Measurements from ENCODE around the gene ANKLE2. TPM values are rescaled to one million over a fixed set of nuclear protein-coding genes. Genes with fewer than 3 reads are reported as not detected.

ANKLE2 gene
- total and polyA plus RNA-seq, 4 donors, result 8.4 to 24.1 (median 15.4) TPM

DNA sequence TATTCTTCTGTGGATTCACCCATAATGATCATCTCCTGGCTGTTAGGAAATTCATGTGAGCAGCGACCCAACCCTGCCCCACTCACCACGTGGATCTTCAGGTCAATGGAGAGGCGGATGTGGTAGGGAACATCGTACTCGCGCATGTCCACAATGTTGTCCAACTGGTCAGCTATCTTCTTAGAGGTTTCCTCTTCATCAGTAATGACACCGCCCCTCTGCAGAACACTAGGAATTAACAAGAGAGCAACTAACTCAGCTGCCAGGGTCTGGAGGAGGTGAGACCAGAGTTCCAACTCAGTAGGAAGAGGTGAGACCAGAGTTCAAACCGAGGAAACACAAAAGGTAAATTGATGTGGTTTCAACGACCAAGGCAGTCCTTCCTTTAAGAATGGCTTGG is 84.1 kb downstream of the ANKLE2 start:
- Histone ChIP-seq H3K9ac (ENCODE audit: low read depth in 1 of 2, low read length in 2 of 2) (no peak overlapping the region), H3K36me3 (ENCODE audit: control insufficient read depth in 4 of 4, insufficient read depth in 3 of 4, low read depth in 1 of 4, low read length in 3 of 4) (peaks cover 3 to 34% (median 28%) of the 10 kb centered on the region in 4 donors), H3K9me3 (ENCODE audit: control insufficient read depth in 4 of 4, low read length in 3 of 4) (no peaks in the 10 kb centered on the region), H3K4me3 (ENCODE audit: low read depth in 1 of 3, low read length in 3 of 3) (no peak overlapping the region), H3K4me1 (ENCODE audit: control insufficient read depth in 4 of 4, insufficient read depth in 4 of 4, low read length in 3 of 4) (peaks cover 6 to 18% (median 12%) of the 10 kb centered on the region in 4 donors), H3K27ac (ENCODE audit: low read depth in 1 of 2, low read length in 2 of 2) (no peak overlapping the region), H3K27me3 (ENCODE audit: control insufficient read depth in 4 of 4, insufficient read depth in 4 of 4, low read length in 3 of 4) (no peaks in the 10 kb centered on the region)
- WGBS, result 89% methylated on average over 9 of the region's 9 CpGs
- TF ChIP-seq, protein P1, sequence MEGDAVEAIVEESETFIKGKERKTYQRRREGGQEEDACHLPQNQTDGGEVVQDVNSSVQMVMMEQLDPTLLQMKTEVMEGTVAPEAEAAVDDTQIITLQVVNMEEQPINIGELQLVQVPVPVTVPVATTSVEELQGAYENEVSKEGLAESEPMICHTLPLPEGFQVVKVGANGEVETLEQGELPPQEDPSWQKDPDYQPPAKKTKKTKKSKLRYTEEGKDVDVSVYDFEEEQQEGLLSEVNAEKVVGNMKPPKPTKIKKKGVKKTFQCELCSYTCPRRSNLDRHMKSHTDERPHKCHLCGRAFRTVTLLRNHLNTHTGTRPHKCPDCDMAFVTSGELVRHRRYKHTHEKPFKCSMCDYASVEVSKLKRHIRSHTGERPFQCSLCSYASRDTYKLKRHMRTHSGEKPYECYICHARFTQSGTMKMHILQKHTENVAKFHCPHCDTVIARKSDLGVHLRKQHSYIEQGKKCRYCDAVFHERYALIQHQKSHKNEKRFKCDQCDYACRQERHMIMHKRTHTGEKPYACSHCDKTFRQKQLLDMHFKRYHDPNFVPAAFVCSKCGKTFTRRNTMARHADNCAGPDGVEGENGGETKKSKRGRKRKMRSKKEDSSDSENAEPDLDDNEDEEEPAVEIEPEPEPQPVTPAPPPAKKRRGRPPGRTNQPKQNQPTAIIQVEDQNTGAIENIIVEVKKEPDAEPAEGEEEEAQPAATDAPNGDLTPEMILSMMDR (IDR thresholded peaks at IDR 0.05; ENCODE audit: low read depth, low read length, missing input control), result no peak
- DNase-seq (ENCODE audit: low spot score), result no peak

DNA sequence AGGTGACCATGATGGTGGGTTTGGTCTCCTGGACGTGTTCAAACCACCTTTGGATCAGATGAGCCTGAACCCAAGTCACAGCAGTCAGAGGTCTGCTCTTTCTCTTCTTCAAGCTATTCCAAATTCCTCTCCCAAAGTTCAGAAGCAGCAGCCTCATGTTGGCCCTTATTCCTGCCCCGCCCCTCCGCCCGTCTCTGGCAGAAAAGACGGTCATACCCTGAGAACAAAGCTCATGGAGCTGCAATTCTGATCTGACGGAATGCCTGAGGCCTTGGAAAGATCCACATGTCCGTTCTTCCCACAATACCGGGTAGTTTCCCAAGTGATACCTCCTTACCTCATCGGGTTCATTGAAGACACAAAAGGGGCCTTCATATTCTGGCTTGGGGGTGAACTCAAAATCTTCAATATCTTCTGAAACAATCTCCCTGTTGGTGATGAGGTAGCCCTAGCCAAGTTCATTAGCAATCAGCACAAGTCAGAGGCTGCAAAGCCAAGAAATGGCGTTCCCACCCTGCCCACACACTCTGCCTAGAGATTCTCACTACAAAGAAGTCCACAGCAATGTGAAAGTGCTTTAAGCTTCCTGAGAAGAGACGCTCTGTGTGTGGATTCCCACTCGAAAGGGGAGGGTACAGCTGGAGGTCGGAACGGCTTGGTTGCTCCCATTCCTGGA is 85.7 kb downstream of the ANKLE2 start:
- no peak for DNase-seq (ENCODE audit: low spot score)
- no peak for TF ChIP-seq FOXA2 (IDR thresholded peaks at IDR 0.05)
- TF ChIP-seq RXRA (IDR thresholded peaks at IDR 0.05), result no peak
- TF ChIP-seq SP1 (IDR thresholded peaks at IDR 0.05), result no peak
- TF ChIP-seq, protein P2, sequence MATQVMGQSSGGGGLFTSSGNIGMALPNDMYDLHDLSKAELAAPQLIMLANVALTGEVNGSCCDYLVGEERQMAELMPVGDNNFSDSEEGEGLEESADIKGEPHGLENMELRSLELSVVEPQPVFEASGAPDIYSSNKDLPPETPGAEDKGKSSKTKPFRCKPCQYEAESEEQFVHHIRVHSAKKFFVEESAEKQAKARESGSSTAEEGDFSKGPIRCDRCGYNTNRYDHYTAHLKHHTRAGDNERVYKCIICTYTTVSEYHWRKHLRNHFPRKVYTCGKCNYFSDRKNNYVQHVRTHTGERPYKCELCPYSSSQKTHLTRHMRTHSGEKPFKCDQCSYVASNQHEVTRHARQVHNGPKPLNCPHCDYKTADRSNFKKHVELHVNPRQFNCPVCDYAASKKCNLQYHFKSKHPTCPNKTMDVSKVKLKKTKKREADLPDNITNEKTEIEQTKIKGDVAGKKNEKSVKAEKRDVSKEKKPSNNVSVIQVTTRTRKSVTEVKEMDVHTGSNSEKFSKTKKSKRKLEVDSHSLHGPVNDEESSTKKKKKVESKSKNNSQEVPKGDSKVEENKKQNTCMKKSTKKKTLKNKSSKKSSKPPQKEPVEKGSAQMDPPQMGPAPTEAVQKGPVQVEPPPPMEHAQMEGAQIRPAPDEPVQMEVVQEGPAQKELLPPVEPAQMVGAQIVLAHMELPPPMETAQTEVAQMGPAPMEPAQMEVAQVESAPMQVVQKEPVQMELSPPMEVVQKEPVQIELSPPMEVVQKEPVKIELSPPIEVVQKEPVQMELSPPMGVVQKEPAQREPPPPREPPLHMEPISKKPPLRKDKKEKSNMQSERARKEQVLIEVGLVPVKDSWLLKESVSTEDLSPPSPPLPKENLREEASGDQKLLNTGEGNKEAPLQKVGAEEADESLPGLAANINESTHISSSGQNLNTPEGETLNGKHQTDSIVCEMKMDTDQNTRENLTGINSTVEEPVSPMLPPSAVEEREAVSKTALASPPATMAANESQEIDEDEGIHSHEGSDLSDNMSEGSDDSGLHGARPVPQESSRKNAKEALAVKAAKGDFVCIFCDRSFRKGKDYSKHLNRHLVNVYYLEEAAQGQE (IDR thresholded peaks at IDR 0.05), result no peak
- TF ChIP-seq, protein P3, sequence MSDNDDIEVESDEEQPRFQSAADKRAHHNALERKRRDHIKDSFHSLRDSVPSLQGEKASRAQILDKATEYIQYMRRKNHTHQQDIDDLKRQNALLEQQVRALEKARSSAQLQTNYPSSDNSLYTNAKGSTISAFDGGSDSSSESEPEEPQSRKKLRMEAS (IDR thresholded peaks at IDR 0.05), result no peak
- TF ChIP-seq HNF4G (IDR thresholded peaks at IDR 0.05), result no peak
- no peak for TF ChIP-seq EGR1 (IDR thresholded peaks at IDR 0.05; ENCODE audit: low read depth in 2 of 2)
- TF ChIP-seq TAF1 (conservative IDR thresholded peaks at IDR 0.05), result no peak
- TF ChIP-seq FOXA1 (IDR thresholded peaks at IDR 0.05), result no peak
- no peak for TF ChIP-seq NR2F2 (IDR thresholded peaks at IDR 0.05)
- TF ChIP-seq GABPA (IDR thresholded peaks at IDR 0.05 in 1 of 2, conservative IDR thresholded peaks at IDR 0.05 in 1 of 2), result no peak
- TF ChIP-seq, protein P1 (IDR thresholded peaks at IDR 0.05; ENCODE audit: low read depth, low read length, missing input control), result no peak
- TF ChIP-seq, protein P4, sequence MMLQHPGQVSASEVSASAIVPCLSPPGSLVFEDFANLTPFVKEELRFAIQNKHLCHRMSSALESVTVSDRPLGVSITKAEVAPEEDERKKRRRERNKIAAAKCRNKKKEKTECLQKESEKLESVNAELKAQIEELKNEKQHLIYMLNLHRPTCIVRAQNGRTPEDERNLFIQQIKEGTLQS (IDR thresholded peaks at IDR 0.05), result no peak
- TF ChIP-seq JUND (IDR thresholded peaks at IDR 0.05), result no peak
- no peak for TF ChIP-seq RAD21 (IDR thresholded peaks at IDR 0.05)
- TF ChIP-seq HNF4A (conservative IDR thresholded peaks at IDR 0.05), result no peak
- TF ChIP-seq, protein P5, sequence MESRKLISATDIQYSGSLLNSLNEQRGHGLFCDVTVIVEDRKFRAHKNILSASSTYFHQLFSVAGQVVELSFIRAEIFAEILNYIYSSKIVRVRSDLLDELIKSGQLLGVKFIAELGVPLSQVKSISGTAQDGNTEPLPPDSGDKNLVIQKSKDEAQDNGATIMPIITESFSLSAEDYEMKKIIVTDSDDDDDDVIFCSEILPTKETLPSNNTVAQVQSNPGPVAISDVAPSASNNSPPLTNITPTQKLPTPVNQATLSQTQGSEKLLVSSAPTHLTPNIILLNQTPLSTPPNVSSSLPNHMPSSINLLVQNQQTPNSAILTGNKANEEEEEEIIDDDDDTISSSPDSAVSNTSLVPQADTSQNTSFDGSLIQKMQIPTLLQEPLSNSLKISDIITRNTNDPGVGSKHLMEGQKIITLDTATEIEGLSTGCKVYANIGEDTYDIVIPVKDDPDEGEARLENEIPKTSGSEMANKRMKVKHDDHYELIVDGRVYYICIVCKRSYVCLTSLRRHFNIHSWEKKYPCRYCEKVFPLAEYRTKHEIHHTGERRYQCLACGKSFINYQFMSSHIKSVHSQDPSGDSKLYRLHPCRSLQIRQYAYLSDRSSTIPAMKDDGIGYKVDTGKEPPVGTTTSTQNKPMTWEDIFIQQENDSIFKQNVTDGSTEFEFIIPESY (IDR thresholded peaks at IDR 0.05), result no peak
- TF ChIP-seq YY1 (IDR thresholded peaks at IDR 0.05), result no peak
- Histone ChIP-seq H3K27ac (ENCODE audit: low read depth in 1 of 2, low read length in 2 of 2) (no peak overlapping the region), H3K9me3 (ENCODE audit: control insufficient read depth in 4 of 4, low read length in 3 of 4) (no peaks in the 10 kb centered on the region), H3K27me3 (ENCODE audit: control insufficient read depth in 4 of 4, insufficient read depth in 4 of 4, low read length in 3 of 4) (no peaks in the 10 kb centered on the region), H3K4me3 (ENCODE audit: low read depth in 1 of 3, low read length in 3 of 3) (no peak overlapping the region), H3K36me3 (ENCODE audit: control insufficient read depth in 4 of 4, insufficient read depth in 3 of 4, low read depth in 1 of 4, low read length in 3 of 4) (peaks cover 6 to 38% (median 28%) of the 10 kb centered on the region in 4 donors), H3K4me1 (ENCODE audit: control insufficient read depth in 4 of 4, insufficient read depth in 4 of 4, low read length in 3 of 4) (peaks cover 9 to 23% (median 19%) of the 10 kb centered on the region in 4 donors), H3K9ac (ENCODE audit: low read depth in 1 of 2, low read length in 2 of 2) (no peak overlapping the region)
- 97% methylated on average over 14 of the region's 14 CpGs for WGBS
